Vagina (tissue), 2 donors: ENCODE measurements around the gene AP1B1. TPM values are rescaled to one million over a fixed set of nuclear protein-coding genes. Genes with fewer than 3 reads are reported as not detected.

Experiments
- DNase-seq, 2 donors: peaks; one replicate each; pipeline ENCODE4 v3.0.0-alpha.2; 2017; ENCODE audit errors: extremely low spot score in 2 of 2
- H3K27ac ChIP-seq: fragments of 200-600 bp; sonication (generic); one replicate; pipeline ENCODE4 v1.5.1; 2019
- H3K27me3 ChIP-seq: fragments of 200-600 bp; sonication (generic); one replicate; pipeline ENCODE4 v1.5.1; 2019
- H3K36me3 ChIP-seq, 2 donors: fragments of 200-600 bp; sonication (generic); one replicate each; pipeline ENCODE4 v1.5.1; 2017 to 2019
- H3K4me1 ChIP-seq: fragments of 200-600 bp; sonication (generic); one replicate; pipeline ENCODE4 v1.5.1; 2019
- H3K4me3 ChIP-seq, 2 donors: fragments of 200-600 bp; sonication (generic); 1 replicate in 1 of 2; 2 replicates in 1 of 2; pipeline ENCODE4 v1.5.1; 2016 to 2019
- H3K9me3 ChIP-seq: fragments of 200-600 bp; sonication (generic); one replicate; pipeline ENCODE4 v1.5.1; 2019
- POLR2A ChIP-seq, 2 donors: fragments of 450-650 bp; IDR thresholded peaks; one replicate each; pipeline ENCODE4 v1.6.1; 2017; ENCODE audit warnings: antibody characterized with exemption in 2 of 2, mild to moderate bottlenecking in 2 of 2, moderate library complexity in 2 of 2
- POLR2AphosphoS5 ChIP-seq, 2 donors: sonication (generic); formaldehyde crosslinking; IDR thresholded peaks; one replicate each; pipeline ENCODE4 v1.9.0; 2017; ENCODE audit warnings: antibody characterized with exemption in 2 of 2, mild to moderate bottlenecking in 2 of 2, low read depth in 1 of 2; ENCODE audit not compliant: insufficient read depth in 1 of 2
- intact Hi-C: fragments of 100-400 bp; cut with DNase I; formaldehyde crosslinking; loops from one replicate; pipeline ENCODE4 v1.15.1; 2023
- total RNA-seq: library from RNA; depleted of rRNA; stranded (reverse); fragments of >200 nt; gene quantifications from one replicate; pipeline ENCODE4 v1.2.3, GENCODE V29; 2016
- TF ChIP-seq, protein P1 (sequence below), 3 experiments: fragments of 450-650 bp in 2 of 3; fragments of 200-600 bp in 1 of 3; sonication (generic) in 1 of 3; IDR thresholded peaks; one replicate each; pipeline ENCODE4 v1.5.1; 2017 to 2019; ENCODE audit warnings: antibody characterized with exemption in 3 of 3, mild to moderate bottlenecking in 2 of 3, moderate library complexity in 2 of 3

The AP1B1 gene
- total RNA-seq, 1 donor from 2014 or later: 60.9 TPM

DNA sequence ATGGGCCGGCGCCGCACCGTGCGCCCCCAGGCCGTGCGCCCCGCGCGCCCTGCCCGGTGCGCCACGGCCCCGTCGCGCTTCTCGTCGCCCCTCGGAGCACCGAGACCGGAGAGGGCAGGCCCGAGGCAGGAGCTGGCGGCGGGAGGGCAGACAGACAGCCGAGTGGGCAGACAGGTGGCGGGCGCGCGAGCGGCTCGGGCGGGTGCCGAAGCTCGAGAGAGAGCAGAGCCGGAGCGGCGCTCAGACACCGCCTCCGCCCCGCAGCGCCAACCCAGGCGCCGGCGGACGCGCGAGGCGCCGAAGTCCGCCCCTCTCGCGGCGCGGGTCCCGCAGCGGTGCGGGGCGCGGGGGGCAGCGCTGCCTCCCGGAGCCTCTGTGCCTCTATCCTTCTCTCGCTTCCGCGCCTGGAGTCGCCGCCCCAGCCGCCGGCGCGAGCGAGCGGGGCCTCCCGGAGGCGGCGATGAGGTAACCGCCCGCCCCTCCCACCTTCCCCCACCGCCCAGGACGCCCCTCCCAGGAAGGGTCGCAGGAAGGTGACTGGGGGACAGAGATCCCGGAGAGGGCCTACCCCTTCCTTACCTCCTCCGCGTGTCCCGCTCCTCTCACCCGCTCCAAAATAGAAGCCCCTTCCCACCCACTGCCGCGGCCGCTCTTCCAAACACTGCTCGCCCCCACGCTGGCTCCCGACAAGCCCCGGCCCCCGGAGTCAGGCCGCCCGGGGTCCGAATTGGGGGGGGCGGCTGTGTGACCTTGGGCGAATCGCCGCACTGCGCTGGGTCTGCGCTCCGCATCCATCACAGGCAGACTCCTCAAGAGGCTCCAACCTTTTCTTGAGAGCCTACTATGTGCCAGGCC is 72.9 kb downstream of the AP1B1 start, which contains the start of gene RASL10A:
RASL10A (minus strand) TSS at position 412 of the 855 bp plus-strand sequence. CDS start 451 bp downstream, outside the sequence.
- intact Hi-C loops: loop anchor here (10.0 kb wide), 1 partner anchor 69 kb away; the partner anchor contains the start of gene AP1B1
- Histone ChIP-seq H3K4me3 (peak within 1 kb of the TSS; percentile 27 to 49), H3K9me3 (no peaks in the 10 kb centered on the region), H3K4me1 (peaks cover 45% of the 10 kb centered on the region), H3K36me3 (no peaks in the 10 kb centered on the region), H3K27ac (no peak within 1 kb of the TSS), H3K27me3 (peaks cover 4% of the 10 kb centered on the region)
- TF ChIP-seq POLR2AphosphoS5 (IDR thresholded peaks at IDR 0.05; ENCODE audit: insufficient read depth in 1 of 2, low read depth in 1 of 2) (no peak), POLR2A (IDR thresholded peaks at IDR 0.05) (no peak)
- TF ChIP-seq, protein P1, sequence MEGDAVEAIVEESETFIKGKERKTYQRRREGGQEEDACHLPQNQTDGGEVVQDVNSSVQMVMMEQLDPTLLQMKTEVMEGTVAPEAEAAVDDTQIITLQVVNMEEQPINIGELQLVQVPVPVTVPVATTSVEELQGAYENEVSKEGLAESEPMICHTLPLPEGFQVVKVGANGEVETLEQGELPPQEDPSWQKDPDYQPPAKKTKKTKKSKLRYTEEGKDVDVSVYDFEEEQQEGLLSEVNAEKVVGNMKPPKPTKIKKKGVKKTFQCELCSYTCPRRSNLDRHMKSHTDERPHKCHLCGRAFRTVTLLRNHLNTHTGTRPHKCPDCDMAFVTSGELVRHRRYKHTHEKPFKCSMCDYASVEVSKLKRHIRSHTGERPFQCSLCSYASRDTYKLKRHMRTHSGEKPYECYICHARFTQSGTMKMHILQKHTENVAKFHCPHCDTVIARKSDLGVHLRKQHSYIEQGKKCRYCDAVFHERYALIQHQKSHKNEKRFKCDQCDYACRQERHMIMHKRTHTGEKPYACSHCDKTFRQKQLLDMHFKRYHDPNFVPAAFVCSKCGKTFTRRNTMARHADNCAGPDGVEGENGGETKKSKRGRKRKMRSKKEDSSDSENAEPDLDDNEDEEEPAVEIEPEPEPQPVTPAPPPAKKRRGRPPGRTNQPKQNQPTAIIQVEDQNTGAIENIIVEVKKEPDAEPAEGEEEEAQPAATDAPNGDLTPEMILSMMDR (IDR thresholded peaks at IDR 0.05): no peak
- DNase-seq: no peak

GRCh38 chr22:29314537-29315285 is 73.7 kb downstream of the AP1B1 start:
- no peak for DNase-seq
- Histone ChIP-seq H3K9me3 (no peaks in the 10 kb centered on the region), H3K4me1 (peaks cover 53% of the 10 kb centered on the region), H3K27ac (no peak overlapping the region), H3K36me3 (no peaks in the 10 kb centered on the region), H3K27me3 (peaks cover 4% of the 10 kb centered on the region), H3K4me3 (peak overlapping the region; percentile 27 to 49)
- TF ChIP-seq, protein P1 (IDR thresholded peaks at IDR 0.05): no peak
- TF ChIP-seq POLR2AphosphoS5 (IDR thresholded peaks at IDR 0.05; ENCODE audit: insufficient read depth in 1 of 2, low read depth in 1 of 2) (no peak), POLR2A (IDR thresholded peaks at IDR 0.05) (no peak)
- intact Hi-C loops: loop anchor here (10.0 kb wide), 1 partner anchor 70 kb away; the partner anchor contains the start of gene AP1B1

- peak overlapping the region in 1 of 2 donors; percentile 22 for H3K4me3 ChIP-seq
- H3K4me1 ChIP-seq: peaks cover 62% of the 10 kb centered on the region
- no peak for TF ChIP-seq POLR2AphosphoS5 (IDR thresholded peaks at IDR 0.05; ENCODE audit: insufficient read depth in 1 of 2, low read depth in 1 of 2)
- TF ChIP-seq, protein P1 (IDR thresholded peaks at IDR 0.05): no peak
- TF ChIP-seq POLR2A (IDR thresholded peaks at IDR 0.05): no peak
- no peak overlapping the region for H3K27ac ChIP-seq
- H3K27me3 ChIP-seq: peaks cover 4% of the 10 kb centered on the region
- DNase-seq: no peak
- H3K36me3 ChIP-seq: no peaks in the 10 kb centered on the region
- no peaks in the 10 kb centered on the region for H3K9me3 ChIP-seq
- intact Hi-C loops: loop anchor here (10.0 kb wide), 1 partner anchor 71 kb away; the partner anchor contains the start of gene AP1B1
These were observed 74.5 kb downstream of the AP1B1 start for GRCh38 chr22:29313576-29314466.

DNA sequence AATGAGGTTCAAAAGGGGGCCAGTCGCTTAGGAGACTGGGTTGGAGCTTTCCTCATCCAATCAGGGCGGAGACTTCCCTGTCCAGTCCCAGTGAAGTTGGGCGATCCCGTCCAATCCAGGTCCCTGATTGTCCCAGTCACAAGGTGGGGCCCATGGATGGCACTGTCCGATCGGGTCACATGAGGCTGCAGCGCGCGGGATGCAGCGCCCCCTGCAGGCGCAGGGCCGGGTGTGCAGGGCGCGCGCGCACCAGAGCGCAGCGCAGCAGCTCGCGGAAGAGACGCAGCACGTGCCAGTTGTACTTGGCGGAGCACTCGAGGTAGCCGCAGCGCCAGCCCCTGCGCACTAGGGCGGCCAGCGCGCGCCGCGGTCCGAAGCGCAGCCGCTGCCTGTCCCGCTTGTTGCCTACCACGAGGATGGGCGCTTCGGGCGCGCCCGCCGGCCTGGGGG is 75.2 kb downstream of the AP1B1 start:
- Histone ChIP-seq H3K4me1 (peaks cover 69% of the 10 kb centered on the region), H3K27me3 (peaks cover 4% of the 10 kb centered on the region), H3K9me3 (no peaks in the 10 kb centered on the region), H3K36me3 (no peaks in the 10 kb centered on the region), H3K27ac (no peak overlapping the region), H3K4me3 (no peak overlapping the region)
- no peak for TF ChIP-seq POLR2A (IDR thresholded peaks at IDR 0.05)
- TF ChIP-seq, protein P1 (IDR thresholded peaks at IDR 0.05): peak in 1 of 3 experiments; percentile 33
- TF ChIP-seq POLR2AphosphoS5 (IDR thresholded peaks at IDR 0.05; ENCODE audit: insufficient read depth in 1 of 2, low read depth in 1 of 2): no peak
- intact Hi-C loops: loop anchor here (10.0 kb wide), 1 partner anchor 72 kb away; the partner anchor contains the start of gene AP1B1
- no peak for DNase-seq
